AML-193 (cell line): ENCODE measurements around the gene KCNIP3.

ENCODE experiments used
- DNase-seq, 2 experiments: peaks; one replicate each; lab custom pipeline; 2025; lab: John Stamatoyannopoulos, UW

Gene KCNIP3

DNA sequence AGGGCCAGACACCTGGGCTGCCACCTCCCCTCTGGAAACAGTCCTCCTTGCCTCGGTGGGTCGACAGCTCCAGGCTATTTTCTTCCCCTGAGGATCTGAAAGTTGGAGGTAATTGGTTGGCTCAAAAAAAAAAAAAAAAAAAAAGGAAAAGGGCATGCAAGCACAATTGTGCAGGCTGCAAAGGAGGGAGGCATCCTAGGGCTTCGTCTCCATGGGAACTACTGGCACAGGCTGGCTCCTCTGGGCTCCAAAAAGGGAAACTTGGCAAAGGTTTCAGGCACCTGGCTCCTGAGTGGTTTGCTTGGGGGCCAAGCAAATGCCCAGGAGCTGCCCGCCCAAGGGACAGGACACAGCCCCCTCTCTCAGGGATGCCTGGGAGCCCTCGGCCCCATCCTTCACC lies 1.1 kb upstream of the KCNIP3 start:
- no peak for DNase-seq

DNA sequence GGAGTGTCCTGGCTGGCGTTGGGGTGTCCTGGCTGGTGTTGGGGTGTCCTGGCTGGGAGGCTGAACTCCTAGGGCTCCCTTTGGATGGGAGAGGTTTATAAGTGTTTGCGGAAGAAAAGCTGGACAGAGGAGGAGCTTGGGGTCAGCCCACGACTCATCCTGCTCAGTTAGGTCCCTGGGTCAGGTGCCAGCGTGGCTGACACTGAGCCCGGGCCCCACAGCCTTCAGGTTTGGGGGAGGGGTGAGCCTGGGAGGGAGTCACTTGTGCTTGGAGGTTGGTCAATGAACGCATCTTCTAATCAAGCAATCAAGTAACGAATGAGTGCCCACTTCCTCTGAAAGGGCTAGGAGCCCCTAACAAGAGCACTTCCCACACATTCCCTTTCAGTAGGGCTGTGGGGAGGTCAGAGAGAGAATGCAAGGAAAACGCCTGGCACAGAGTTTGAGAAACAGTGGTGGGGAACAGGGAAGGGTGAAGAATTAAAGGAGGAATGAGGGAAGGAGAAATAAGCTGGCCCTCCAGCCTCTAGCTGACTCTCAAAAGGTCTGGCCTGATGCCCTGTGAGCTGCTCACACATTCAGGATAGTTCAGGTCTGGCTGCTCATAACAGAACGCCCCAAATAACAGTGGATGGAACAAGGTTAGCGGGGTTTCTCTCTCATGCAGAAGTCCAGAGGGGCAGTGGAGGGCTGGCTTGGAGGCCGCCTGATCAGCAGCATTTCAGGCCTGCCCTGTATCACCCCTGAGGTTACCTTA lies 670 bp downstream of the KCNIP3 start:
- DNase-seq = no peak

DNA sequence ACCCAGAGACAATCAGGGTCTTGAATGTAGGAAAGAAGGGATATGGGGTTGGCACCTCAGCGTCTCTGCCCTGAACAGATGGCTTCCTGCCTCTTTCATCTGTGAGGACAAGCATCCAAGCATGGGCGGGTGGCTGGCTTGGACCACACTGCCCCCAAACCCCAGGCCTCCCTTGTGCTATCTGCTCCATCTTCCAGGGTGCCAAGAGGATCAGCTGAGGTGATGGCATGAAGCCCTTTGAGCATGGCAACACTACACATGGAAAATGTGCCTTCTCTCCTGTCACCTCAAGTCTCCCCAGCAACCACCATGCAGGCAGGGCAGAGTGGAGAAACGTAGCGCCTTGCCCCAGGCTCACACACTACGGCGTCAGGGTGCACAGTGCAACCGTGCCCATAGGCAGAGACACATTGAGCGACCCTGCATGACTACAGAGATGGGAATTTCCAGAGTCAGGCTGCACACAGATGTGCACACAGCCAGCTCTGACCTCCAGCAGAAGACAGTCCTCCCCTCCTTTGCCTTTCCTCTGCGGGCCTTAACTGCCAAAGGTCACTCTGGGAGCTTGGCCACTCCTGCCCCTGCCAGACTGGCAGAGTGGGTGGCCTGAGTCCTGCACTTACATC lies 1.5 kb downstream of the KCNIP3 start:
- no peak for DNase-seq

DNA sequence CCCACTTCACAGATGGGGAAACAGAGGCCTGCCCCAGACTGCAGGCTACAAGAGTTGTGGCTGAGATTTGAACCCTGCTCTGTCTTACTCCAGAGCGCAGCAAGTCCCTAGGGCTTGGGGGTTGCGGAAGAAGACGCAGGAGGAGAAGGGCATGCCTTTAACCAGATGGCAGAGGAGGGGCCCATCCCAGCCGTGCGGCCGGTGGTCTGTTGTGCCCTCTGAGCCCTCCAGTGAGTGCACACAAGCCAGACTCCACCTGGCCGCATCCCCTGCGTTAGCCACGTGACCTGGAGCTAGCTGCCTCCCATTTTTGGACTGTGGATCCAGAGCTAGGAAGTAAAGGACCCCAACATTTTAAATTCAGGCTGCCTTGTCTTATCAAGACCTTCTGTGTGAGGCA lies 2.8 kb downstream of the KCNIP3 start:
- no peak for DNase-seq

DNA sequence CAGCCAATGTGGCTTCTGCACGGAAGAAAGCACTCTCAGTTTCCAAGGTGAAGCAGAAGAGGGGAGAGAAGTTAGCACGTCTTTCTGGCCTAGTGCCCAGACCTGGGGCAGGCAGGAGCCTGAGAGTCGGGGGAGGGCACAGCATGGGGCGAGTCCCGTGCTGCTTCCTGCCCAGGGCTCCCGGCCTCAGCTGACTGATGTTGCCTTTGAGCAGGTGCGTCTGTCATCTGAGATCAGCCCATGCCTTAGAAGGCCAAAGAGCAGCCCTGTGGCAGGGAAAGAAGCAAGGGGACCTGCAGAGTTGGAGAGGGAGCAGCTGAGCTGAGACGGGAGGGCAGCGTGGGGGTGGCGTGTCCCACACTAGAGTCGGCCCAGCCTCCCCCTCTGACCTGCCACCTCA lies 3.3 kb downstream of the KCNIP3 start:
- DNase-seq = no peak

DNA sequence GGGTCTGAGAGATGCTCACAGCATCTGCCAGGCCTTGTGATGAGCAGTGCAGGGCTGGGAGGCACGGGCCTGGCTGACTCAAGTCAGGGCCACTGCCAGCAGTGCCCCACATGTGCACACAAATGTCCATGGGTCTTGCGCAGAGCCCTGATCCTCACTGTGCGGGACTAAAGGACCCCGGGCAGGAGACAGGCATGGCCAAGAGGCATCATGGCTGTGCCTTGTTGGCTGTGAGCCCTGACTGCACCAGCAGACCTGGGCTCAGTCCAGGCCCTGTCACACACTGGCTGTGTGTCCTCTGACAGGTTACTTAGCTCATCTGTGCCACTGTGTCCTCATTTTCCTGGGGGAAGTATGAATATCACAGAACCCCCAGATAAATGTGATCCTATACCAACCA lies 4.0 kb downstream of the KCNIP3 start:
- no peak for DNase-seq

DNA sequence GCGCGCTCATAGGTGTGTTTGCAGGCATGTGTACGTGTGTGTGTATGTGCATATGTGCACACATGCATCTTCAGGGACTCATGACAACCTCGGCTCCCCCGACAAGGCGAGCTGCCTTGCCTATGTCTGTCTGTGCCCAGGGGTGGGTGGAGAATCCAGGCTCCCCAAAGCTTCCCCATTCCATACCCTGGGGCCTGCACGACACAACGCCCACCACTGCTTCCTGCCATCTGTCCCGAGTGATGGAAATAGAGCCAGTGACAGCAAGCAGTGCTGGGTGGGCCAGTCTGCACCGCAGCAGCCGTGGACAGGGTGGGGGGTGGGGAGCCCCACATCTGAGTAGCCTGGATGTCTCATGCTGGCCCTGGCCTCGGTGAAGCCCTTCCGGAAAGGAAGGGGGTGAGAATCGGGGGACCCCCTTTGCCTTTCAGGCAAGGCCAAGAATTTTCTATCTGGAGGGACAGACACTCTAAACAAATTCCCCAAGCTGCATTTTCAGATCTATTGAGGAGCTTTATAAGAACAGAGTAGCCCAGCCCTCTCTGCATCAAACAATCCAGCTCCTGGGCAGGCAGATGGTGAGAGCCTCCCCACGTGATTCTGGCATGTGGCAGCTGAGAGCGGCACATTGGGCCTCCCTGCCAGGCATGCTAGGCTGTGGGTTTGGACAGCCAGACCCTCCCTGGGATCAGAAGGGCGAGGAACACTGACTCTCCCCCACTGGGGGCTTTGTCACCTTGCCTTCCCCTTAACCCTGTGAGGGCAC lies 4.9 kb downstream of the KCNIP3 start:
- DNase-seq = no peak

DNA sequence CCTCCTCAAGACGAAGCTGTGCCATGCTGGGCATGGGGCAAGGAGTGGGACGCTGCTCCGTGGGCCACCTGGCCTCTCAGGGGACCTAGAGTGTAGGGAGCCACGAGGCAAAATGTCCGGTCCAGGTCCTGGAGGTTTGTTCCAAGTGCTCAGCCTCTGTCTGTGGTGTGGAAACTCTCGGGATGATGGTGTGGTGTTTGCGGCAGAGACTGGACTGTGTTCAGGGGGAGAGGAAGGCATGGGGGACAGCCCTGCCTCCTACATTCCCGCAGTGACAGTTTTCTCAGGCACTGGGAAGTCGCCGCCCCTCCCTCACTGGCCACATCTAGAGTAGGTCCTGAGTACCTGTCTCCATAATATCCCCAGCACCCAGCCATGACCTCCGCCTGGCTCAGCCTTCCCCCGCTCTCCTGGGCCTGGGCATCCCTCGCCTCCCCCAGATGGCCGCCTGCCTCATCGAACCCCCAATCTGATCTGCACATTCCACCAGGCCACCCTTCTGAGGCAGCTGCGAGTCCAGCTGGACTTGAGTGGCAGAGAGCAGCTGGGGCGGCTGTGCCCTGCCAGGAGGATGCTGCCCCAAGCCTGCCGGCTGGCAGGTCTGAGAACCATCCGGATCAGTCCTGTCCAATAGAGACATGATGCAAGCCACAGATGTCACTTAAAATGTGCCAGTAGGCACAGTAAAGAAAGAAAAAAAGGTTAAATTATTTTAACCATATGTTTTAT lies 6.2 kb downstream of the KCNIP3 start:
- no peak for DNase-seq

DNA sequence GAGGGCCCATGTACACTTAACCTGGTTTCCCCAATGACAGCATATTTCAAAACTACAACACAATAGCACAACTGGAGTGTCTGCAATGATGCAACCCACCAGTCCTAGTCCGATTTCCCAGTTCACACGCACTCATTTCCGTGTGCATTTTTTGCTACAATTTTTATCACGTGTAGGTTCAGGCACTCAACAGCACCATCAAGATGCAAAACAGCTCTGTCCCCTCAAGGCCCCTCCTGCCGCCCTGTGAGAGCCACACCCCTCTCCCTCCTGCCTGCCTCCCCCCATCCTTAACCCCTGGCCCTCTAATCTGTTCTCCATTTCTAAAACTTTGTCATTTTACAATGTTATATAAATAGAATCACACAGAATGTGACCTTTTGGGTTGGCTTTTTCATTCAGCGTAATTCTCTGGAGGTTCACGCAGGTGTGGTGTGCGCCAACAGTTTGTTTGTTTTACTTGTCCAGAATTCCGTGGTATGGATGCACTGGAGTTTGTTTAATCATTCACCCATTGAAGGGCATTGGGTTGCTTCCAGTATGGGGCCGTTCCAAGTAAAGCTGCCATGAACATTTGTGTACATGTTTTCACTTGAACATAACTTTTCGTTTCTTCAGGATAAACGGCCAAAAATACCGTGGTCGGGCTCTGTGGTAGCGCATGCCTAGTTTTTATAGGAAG lies 8.4 kb downstream of the KCNIP3 start:
- no peak for DNase-seq

DNA sequence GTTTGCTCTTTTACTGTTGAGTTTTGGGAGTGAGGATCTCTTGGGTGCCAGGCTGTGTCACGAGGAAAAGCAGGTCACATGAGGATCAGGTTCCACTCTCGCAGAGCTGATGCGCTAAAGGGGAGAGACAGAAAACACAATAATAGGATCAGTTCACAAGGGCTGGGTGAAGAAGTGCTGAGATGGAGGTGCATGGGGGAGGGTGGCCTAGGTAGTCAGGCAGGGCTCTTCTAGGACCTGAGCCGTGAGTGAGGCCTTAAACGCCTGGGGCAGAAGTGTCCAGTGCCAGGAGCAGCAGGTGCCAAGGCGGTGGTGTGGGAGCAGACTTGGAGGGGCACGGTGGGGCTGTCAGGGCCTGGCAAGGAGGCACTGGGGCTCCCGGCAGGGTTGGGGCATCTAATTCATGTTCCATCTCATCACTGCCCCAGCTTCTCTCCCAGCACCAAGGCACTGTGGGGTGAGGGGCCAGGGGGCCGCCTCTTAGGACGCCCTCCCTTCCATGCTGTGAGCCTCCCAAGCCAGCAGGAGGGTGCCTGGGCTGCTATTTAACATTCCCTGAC lies 9.3 kb downstream of the KCNIP3 start:
- DNase-seq = no peak

DNA sequence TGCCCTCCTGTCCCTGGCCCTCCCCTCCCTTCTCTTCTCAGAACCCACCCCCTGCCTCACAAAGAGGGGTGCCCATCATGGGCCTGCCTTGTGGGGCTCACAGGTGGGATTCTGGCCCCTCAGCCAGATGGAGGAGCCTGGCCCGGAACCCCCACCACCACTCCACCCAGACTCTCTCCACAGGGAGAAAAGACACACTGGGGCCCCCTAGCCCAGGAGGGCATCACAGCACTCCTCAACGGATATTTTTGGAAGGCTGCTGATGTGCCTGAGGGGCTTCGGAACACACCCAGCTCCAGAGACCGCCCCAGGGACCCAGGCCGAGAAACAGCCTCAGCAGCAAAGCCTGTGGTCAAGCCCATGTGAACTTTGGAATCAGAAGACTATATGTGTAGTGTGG lies 9.9 kb downstream of the KCNIP3 start:
- no peak for DNase-seq

DNA sequence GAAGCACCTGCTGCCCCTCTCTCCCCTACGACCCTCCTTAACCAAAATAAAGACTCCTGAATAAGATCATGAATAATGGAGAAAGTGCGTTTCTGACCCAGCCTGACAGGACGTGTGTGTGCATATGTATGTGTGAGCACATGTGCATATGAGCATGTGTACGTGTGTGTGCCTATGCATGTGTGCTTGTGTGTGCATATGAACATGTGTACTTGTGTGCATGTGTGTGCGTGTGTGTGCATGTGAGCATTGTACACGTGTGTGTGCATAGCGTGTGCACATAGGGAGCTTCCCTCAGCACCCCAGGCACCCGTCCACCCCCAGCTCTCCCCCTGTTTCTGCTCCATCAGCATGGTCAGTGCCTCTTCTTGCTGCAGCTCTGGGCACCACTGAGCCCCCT lies 10.7 kb downstream of the KCNIP3 start:
- DNase-seq = no peak

DNA sequence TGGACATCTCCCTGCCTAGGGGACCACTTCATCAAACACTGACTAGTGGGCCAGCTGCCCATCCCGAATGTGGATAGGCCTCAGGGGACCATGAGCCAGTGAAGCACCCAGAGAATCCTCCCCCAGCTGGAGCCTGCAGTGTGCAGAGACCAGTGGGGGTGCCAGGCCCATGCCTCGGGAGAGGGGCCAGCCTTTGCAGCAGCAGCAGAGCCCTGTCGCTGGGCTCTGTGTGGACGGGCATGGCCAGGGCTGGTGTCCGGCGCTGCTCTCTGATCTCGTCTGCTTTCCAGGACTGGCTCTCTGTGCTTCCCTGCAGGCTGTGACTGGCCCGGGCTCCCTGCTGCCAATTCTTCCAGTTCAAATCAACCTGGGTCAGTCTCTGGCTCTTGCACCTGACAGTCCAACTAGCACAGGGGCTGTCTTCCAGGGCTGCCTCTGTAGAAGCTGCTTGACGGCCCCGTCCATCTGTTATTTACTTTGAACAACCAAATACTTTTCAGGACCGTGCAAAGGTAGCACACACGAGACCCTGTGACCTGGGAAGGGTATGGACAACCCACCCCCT lies 11.4 kb downstream of the KCNIP3 start:
- DNase-seq = no peak

DNA sequence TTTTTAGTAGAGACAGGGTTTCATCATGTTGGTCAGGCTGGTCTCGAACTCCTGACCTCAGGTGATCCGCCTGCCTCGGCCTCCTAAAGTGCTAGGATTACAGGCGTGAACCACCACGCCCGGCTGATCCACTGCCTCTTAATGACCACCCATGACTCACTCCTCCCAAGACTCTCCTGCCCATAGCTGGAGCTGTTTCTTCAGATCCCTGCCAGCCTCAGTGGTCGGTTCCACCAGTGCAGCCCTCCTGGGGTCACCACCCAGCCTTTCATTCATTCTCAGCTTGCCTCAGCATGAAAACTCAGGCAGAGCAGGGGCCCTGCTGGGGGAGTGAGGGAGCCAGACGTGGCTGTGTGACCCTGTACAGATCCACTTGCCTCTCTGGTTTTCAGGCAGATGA lies 12.5 kb downstream of the KCNIP3 start:
- DNase-seq = no peak

DNA sequence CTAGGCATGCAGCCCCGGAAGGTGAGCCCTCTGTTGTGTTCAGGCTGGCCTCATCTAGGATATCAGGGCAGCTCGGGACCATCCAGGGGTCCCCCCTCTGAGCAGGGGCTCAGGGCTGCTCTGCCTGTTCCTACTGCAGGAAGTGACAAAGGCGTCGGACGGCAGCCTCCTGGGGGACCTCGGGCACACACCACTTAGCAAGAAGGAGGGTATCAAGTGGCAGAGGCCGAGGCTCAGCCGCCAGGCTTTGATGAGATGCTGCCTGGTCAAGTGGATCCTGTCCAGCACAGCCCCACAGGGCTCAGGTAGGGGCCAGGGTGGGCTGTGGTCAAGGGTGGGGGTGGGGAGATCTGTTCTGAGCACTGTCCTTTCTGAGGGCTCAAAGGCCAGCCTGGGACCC lies 13.1 kb downstream of the KCNIP3 start:
- no peak for DNase-seq

DNA sequence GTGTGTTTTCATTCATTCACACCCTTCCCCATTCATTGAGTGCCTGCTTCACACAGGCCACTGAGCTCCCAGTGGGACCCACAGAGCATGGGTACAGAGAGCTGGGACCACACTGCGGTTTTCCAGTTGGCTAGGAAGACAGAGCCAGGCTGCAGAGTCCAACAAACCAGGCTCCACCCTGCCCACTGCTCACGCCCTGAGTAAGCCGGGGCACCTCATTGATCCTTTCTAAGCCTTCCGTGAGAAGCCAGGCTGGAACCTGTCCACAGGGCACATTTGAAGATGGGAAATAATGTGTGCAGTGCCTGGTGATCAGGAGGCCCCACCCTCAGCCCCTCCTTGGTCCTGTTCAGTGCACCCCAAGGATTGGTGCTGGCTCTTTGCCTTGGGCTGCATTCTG lies 13.5 kb downstream of the KCNIP3 start:
- DNase-seq = no peak

DNA sequence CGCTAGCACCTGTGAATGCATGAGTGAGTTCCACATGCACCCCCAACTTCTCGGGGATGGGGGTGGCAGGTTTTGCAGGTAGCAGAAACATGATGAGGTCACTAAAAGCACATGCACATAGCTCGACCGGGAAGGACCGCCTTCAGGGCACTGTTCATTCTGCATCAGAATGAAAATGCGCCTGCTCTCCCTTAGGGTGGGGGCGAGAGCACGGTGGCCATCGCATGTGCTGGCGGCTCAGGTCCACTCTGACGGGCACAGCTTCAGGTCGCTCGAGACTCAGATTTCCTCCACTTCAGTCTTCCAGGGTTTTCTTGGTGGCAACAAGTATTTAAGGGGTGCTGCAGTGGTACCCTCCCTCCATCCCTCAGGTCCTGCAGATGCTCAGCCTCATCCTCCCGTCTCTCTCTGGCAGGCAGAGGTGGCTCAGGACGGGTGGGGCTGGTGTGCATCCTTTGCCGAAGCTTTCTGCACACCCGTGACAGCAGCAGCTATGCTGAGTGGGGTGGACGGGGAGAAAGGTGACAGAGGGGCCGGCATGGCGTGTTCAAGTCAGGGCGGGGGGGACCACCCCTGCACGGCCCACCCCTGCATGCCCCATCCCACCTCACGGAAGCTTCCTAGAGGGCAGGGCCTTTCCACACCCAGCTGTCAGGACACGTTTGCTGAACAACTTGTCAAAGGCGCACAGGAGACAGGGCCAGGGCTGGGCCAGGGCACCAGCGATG lies 14.8 kb downstream of the KCNIP3 start:
- DNase-seq = no peak

DNA sequence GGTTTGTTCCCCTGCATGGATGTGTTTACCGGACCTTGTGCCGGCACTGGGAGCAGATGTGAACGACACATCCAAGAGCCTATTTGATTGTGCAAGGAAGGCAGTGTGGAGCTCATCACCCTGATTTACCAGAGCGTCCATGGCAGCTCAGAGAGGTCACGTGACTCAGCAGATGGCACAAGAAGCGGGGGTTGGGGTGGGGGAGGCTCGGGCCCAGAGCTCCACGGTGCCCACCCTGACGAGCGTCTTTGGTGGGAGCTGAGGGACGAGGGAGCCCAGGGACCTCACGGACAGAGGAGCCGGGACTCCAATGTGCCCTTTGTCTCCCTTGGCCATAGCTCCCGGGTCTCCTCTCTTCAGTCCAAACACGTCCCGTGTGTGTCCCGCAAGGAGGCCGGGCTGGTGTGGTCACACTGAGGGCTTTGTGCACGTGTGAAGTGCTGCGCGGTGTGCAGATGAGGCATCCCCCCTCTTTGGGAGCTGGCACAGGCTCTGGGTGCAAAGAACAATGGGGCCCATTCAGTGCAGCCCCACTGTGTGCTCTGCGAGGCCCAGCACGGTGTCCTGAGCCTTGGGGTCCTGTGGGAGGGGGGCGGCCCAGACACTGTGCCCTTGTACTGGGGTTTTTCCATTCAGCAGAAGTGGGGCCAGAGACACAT lies 15.5 kb downstream of the KCNIP3 start:
- no peak for DNase-seq

DNA sequence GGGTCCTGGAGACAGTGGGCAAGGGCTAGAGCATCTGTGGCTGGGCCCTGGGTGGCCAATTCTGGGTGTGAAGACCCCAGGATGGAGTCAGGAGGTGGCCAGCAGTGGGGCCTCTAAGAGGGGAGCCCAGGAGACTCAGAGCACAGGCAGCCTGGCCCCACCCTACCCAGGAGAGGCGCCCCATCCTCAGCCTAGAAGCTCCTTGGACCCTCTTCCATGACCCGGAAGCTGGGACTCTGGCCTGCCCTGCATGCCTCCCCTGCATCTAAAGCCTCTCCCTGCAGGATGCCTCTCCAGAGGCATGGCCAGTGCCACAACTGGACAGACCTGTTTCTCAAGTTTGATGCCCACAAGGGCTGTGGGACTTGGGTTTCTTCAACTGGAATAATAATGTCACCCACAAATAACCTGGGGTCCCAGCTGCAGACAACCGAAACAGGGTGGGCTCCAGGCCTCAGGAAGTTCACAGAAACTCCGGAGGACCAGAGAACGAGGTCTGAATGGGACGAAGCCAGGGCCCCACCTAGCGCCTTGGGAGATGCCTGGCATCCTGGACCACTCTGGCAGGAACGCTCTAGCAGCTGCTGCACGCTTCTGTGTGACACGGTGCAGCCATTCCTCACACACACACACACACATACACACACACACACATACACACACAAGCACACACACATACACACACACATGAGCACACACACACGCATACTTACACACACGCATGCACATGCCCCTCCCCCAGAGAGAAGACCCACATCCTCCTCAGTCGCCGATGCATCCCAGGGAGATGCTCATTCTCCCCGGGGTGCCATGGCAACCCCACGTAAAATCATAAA lies 16.4 kb downstream of the KCNIP3 start:
- DNase-seq = no peak
